MV-4-11 (cell line): ENCODE measurements around the gene COL1A2.

Experiments
- DNase-seq: peaks from one replicate; lab custom pipeline; 2025; lab: John Stamatoyannopoulos, UW

The COL1A2 gene

DNA sequence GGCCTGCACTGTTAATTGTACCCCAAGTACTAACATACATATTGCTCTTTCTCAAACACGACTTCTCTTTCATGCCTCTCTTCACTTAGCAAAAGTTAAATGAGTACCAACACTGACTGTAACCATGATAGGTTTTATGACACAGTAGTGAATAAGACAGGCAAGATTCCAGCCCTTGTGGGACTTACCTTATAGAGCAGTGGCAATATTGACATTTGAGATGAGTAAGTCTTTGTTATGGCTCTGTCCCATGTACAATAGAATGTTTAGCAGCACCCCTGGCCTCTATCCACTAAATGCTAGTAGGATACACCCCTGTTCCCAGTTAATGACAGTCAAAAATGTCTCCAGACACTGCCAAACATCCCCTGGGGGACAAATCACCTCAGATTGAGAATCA, 11.9 kb upstream of the COL1A2 start:
- DNase-seq = no peak

GRCh38 chr7:94384315-94384714, 10.4 kb upstream of the COL1A2 start:
- DNase-seq = no peak

GRCh38 chr7:94386416-94386815, 8.3 kb upstream of the COL1A2 start:
- DNase-seq = no peak

DNA sequence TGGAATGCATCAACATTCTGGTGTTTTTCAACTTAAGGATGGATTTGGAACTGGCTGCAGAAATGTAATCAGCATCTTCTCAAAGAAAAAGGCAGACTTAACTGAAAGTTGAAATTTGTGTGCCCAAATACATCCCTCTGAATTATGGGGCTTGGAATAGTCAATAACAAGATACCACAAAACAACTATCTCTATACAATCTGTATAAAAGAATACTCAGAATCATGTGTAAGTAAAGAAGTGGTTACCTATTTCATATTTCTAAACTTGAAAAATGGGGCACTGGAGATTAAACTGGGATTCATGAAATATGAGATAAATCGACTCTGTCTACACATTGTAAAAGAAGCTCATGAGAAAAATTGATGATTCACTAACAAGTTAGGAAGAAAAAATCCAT, 6.2 kb upstream of the COL1A2 start:
- no peak for DNase-seq

- no peak for DNase-seq
These were observed 5.3 kb upstream of the COL1A2 start for GRCh38 chr7:94389381-94389780.

DNA sequence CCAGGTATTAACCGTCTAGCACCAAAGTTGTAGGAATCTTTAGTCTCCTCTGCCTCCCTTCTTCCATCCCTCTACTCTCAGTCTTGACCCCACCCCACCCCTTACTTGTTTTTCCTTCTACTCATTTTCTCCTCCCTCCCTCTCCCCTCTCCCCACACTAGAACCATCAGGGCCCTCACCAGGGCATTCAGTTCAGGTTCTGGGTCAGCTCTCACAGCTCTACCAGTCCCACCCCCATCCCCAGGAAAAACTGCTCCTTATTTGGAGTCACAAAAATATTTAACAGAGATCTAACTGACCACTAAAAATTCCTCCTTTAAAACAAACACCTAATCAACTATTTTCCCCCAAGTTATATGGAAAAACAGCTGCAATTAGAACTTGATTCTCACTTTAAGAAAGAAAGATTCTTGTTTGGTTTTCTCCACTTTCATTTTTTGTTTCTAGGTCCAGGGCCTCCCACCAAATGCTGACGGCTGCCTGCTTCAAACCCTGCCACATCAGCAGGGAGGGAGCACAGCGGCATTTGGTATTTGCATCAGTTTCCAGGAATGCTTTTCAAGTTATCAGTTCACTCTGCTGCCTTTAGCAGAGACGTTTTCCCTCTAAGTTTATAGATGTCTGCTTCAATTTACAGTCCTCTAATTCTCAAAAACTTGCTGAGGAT, 2.8 kb upstream of the COL1A2 start:
- no peak for DNase-seq

- DNase-seq = no peak
These were observed 2.3 kb upstream of the COL1A2 start for GRCh38 chr7:94392393-94392786.

- DNase-seq = no peak
These were observed 1.2 kb upstream of the COL1A2 start for GRCh38 chr7:94393246-94394108.

DNA sequence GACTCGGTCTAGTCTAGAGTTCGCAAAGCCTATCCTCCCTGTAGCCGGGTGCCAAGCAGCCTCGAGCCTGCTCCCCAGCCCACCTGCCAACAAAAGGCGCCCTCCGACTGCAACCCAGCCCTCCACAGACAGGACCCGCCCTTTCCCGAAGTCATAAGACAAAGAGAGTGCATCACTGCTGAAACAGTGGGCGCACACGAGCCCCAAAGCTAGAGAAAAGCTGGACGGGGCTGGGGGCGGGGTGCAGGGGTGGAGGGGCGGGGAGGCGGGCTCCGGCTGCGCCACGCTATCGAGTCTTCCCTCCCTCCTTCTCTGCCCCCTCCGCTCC, 622 bp upstream of the COL1A2 start:
- no peak for DNase-seq

DNA sequence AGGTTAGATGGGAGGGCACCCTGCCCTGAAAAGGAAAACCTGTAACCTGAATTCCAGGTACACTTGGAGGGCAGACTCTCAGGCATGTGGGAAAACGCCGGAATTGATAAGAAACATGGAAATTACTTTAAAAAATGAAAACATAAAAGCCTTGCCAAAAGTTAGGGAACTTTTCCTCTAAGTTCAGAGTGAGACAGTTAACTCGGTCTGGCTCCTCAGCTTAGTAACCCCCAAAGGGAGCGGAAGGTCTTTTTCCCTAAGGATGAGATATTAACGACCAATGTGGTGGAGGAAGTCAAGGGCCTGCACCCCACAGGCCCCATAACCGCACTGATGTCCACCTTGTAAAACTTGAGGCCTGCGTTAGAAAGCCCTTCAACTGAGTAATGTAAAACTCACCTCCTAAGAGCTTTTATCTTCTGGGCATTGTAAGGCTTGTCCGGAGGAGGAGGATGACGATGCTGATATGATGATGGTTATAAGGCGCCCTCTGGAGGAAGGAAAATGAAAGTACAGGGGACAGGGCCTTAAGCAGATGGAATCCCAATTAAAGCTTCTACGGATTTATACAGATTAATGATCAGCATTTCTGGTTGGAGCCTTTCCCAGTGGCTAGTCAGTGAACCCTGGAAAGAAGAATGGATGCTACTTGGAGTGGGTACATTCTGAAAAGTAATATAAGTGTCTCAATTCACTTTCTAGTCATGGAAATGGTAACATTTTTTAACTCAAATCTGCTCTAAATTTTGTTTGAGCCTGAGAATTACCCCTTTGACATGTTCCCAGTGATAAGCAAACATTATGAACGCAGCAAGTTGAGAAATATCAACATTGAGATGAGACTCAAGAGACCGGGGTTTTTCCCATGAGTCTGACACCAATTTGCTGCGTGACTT, 694 bp downstream of the COL1A2 start:
- peak; percentile 35 for DNase-seq

- no peak for DNase-seq
These were observed 1.3 kb downstream of the COL1A2 start for GRCh38 chr7:94396037-94396431.

- DNase-seq = no peak
These were observed 1.9 kb downstream of the COL1A2 start for GRCh38 chr7:94396596-94396995.

GRCh38 chr7:94397722-94398121, 3.0 kb downstream of the COL1A2 start:
- no peak for DNase-seq

DNA sequence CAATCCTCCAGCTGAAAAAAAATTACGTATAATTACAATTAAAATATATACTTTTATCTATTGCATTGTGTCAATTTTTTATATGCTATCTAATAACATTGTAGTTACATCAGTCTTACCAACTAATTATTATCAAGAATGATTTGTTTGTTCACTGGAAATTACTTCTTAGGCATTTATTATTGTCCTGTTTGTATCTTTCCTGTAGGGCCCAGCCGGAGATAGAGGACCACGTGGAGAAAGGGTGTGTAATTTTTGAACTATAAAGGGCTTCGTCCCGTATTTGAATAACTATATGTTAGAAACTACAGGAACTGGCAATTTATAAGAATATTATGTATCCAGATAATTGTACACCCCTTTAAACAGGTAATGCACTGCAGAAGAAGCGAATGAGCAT, 4.1 kb downstream of the COL1A2 start:
- no peak for DNase-seq

DNA sequence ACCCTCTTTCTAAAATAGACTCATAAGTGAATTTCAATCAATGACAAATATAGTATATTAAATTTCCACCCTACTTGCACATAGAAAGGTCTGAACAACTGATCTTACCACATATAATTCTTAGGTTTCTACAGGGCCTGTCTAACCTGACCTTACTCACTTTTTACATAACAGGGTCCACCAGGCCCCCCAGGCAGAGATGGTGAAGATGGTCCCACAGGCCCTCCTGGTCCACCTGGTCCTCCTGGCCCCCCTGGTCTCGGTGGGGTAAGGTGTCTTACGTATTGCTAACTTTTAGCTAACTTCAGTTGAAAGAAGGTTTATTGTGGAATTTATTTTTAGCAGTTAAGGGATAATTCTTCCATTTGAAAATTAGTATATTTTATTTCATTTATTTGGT, 5.3 kb downstream of the COL1A2 start:
- no peak for DNase-seq

DNA sequence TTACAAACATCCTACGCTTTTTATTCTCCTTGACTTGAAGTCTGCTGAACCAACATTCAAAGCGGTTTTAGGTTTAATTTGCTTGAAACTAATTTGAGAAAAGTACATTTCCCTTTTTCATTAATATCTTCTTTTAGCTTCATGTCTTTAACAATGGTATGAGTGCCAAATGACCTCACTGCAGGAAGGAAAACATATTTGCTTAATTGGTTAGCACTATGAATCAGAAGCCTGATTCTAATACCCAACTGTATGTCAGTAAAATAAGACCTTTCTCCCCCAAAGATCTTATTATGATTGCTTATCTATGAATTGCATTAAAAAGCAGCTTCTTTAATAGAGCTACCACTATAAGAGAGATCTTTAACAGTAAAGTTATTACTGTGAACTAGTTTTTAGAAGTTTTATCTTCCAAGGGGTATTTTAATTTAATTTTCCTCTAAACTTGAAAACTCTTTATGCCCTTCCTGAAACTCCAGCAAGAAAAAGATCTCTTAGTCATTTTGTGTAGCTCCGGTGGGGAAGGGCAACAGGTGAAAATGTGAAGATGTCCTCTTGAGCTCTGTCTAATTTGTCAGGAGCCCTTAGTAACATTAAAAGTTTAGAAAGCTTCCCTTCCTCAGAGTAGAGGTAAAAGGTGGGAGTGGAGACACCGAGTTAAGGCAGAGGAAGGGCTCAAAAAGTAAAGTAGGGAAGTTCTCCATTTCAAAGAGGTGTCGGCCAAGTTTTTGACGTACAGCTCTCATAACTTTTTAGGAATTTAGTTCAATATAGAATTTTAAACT, 6.1 kb downstream of the COL1A2 start:
- DNase-seq = no peak

DNA sequence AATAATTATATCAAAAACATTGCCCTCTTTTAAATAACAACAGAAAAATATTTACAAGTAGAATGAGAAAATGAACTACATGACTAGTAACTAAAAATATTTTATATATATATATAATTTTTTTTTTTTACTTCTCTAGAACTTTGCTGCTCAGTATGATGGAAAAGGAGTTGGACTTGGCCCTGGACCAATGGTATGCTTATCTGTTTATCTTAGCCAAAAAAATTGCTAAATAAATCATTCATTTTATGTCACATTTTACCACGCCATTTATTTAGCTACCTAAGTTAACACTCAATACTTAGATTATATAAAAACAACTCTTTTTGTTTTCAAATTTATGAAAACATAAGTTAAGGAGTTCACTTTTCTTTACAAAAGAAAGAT, 6.7 kb downstream of the COL1A2 start:
- DNase-seq = no peak

DNA sequence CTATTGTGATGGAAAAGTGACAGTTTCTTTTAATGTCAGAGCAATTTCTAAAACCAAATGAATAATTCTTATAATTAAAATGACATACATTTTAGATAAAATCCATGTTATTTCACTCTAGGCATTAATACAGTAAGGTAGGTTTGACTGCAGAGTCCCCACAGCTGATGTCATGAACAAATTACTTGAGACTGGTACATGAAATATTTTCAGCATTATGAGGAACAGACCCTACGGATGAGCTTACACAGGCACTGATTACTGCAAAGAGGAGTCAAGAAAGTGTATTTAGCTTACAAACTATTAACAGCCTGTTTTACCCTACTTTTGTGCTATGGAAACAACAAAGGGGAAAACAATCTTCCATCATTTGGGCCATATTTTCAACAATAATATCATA, 8.9 kb downstream of the COL1A2 start:
- no peak for DNase-seq

DNA sequence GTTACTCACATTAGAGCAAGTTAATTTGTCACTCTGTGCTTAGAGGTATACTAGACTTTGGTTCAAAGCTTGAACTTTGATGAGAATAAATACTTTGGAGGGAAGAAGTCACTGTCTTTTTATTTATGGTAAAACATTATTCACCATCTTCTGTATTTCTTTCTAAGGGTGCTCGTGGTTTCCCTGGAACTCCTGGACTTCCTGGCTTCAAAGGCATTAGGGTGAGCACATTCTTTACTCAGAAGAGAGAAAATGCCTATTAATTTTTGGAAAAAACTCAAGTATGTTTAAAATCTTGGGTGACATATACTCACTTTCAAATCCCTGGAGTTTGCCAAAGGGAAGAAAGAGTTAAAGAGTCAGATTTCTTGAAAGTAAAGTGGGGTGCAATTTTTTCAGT, 10.8 kb downstream of the COL1A2 start:
- no peak for DNase-seq

GRCh38 chr7:94406696-94407095, 12.0 kb downstream of the COL1A2 start:
- no peak for DNase-seq

- no peak for DNase-seq
These were observed 14.7 kb downstream of the COL1A2 start for GRCh38 chr7:94409200-94409948.
